GM19238 (cell line): ENCODE data around the gene RBMS3.

Source experiments
- DNase-seq: peaks from one replicate; pipeline ENCODE4 v3.0.0; 2011; ENCODE audit warnings: low spot score; ENCODE audit not compliant: insufficient read length

Gene RBMS3

DNA sequence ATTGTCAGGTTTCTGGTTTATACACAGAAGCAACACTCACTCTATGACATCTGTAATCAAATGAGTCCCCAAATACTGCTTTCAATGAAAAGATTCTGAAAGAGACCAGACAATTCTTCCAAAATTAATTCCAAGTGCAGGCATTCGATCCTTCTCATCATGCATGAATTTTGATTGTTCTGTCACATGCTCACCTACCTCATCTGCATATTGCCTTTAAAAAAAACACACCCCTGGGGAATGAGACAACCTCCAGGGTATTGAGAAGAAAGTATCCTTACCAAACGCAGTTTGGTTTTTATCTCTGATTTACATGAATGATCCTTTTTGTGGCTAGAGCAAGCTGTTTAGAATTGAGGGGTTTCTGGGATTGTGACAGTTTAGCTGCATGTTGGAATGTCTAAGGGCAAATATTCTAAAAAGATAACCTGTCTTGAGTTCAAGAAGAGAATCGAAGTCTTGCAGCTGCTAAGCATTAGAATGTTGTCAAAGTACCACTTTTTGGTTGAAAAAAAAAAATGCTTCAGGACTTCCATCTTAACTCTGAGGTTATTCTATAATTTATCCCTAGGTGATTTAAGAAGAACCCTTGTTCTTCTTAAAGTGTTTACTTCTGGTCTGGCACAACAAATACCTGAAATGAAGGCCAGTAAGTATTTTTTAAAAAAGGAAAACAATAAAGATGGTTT, 653.1 kb downstream of the RBMS3 start:
- DNase-seq: no peak

- DNase-seq: no peak
Observed at GRCh38 chr3:29934751-29935150, 653.9 kb downstream of the RBMS3 start.

GRCh38 chr3:29936054-29936453, 655.2 kb downstream of the RBMS3 start:
- no peak for DNase-seq

DNA sequence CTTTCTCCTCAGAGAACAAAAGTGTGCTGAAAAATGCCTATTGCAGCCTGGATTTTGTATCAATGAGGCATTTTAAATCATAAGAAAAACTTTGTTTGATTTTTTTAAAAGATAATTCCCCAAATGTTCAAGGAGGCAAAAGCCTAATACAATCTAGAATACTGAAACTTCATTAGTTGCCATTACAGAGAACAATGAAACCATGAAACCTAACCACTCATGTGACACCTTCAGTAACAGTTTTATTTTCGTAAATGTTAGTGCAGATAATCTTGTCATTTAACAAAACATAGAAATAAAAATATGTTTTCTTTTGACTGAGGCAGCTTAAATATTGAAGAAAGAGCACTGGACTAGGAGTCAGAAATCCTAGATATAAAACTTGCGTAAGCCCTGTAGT, 655.9 kb downstream of the RBMS3 start:
- no peak for DNase-seq

DNA sequence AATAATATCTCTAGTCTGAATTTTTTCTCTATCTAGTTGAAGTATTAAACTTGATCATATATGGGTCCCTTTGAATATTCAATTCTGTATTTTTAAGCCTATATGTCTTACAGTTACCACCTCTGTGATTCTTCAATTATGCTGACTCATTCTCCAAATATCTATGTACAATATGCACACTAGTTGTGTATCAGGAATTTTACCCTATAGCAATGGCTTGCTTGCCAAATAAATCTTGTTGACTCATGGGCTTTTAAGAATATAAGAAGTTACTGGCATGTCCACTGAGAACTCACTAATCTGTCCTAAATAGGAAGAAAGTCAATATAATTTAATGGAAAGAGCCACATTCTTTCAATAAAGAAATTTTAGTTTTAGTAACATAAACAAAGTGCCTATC, 656.3 kb downstream of the RBMS3 start:
- DNase-seq: no peak

DNA sequence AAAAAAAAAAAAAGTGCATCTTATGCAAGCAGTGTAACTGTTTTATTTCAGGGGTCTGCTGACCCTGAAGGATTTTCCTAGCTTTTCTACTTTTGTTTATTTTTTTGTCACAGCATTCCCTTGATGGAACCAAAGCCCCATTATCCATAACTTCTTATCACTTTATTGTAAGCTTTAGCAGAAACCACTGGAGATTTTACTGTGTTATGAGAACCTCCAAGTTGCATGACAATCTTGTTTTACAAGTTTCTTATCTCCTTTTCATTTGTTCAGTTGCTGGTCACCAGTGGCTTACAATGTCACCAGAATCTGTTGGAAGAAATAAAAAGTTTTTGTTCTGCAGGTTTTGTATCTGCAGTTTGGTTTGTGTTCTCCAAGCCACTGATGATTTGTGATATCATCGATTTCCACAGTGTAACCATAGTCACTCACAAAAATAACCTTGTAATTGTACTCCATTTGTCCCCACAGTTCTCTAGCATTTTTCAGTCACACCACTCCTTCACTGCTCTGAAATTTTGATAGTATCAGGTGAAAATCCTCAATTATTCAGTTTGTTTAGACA, 660.0 kb downstream of the RBMS3 start:
- no peak for DNase-seq

DNA sequence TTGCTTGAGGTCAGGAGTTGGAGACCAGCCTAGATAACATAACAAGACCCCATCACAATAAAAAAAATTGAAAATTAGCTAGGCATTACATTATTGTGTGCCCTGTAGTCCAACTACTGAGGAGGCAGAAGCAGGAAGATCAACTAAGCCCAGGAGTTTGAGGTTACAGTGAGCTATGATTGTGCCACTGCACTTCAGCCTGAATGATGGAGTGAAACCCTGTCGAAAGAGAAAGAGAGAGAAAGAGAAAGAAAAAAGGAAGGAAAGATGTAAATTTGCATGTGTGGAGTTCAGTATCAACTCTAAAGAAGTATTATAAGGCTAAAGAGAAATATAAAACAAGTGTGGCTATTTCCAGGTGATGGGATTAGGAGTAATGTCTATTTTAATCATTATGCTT, 661.4 kb downstream of the RBMS3 start:
- DNase-seq: no peak

DNA sequence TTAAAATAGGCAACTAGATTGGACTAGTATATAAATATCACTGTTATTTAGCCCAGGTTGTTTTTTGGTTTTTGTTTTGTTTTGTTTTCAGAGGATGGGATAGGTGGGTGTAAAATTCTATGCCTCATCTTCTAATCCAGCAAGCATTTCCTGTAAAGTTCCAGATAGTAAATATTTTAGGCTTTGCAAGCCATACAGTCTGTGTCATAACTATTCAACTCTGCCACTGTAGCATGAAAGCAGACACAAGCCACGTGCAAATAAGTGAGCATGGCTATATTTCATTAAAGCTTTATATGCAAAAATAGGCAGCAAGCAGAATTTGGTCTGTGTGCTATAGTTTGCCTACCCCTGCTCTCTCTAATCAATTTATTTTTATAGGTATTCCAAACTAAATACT, 668.3 kb downstream of the RBMS3 start:
- DNase-seq: no peak

DNA sequence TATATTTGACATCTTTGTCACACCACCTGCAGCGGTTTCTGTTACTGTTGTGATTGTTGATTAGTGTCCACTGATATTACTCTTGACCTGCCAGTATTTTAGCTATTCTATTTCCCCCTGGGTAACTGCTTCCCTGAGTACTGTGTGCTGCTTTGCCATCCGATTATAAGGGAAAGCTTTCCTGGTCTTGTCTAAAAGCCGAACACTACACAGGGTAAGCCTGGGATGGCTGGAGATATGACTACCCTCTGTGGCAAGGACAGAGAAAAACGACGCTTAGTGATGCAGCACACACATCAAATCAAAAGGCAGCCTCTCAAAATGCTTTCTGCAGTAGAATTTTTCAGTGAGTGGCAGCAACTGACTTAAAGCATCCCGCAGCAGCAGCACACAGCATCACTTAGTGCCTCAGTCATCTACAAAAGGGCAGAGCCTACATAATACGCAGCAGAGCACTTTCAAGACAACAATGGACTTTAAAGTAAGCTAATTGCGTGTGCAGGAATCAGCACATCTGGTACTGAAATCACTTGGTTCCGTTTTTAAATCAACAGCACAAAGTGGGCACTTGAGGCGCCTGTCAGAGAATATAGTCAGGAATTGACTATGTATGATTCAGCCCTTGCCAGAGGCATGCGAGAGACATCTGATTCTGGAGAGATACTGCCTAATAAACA, 669.2 kb downstream of the RBMS3 start:
- no peak for DNase-seq

DNA sequence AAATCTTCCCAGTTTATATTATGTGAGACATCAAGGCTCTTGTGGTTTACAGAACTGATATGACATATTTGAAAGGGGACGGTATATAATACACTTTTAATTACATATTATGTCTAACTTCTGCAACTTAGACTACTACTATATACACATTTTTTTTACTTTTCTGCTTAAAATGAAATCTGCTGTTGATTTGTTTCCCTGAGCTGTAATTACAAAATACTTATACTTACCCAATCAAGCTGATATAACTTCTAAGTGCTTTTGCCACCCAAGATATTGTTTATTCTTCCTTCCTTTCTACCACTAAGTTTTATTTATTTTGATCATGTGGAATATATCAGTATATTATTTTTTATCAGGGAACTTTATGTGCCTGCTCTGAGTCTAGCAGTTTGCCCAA, 671.6 kb downstream of the RBMS3 start:
- no peak for DNase-seq

- DNase-seq: no peak
Observed at GRCh38 chr3:29955413-29955812, 674.5 kb downstream of the RBMS3 start.

DNA sequence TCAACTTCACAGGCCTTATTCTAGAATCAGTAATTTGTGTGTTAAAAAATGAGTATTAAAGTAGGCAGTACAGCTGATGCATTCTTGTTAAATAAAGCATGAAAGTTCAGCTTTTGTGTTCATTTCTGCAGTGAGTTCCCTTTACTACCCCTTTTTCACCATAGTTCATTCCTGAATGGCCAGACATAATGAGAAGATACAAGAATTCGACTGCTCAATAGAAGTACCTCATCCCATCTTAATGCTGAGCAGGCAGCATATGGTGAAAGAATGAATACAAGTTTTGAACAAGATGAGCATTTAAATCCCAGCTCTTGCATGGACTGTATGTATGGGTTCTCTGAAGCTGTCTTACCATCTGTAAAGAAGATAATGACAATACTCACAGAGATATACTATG, 677.9 kb downstream of the RBMS3 start:
- DNase-seq: no peak

- DNase-seq: no peak
Observed at GRCh38 chr3:29971895-29972294, 691.0 kb downstream of the RBMS3 start.

DNA sequence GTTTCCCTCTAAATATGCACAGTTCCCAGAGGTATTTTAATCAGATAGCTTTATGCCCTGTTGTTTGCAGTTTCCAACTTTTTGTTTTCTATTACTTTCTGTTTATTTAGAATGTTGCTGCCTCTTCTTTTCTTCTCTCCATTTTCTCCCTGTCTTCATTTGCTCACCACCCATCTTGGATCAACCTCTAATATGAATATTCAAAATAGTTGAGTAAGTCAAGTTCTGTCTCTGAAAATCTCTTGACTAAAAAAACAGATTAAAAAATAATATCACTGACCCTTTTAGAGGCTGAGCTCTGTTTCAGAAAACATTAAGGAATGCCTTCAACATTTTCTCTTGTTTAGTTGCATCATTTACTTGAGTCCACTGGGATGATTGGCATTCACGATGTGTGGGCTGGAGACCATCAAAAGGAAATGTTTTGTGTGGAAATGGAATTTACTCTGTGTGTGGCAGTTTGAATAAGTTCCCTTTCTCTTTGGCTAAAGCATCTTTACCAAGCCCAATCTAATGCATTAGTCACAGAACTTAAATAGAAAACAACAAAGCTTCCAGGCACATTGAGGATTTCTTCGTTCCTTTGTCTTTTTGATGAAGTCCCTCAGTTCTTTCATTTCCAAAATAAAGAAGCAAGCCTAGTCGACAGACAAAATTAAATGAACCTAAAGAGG, 691.6 kb downstream of the RBMS3 start:
- DNase-seq: no peak

- DNase-seq: no peak
Observed at GRCh38 chr3:29973763-29974162, 692.9 kb downstream of the RBMS3 start.

- no peak for DNase-seq
Observed at GRCh38 chr3:29976871-29977270, 696.0 kb downstream of the RBMS3 start.

- DNase-seq: no peak
Observed at GRCh38 chr3:29977360-29977759, 696.5 kb downstream of the RBMS3 start.

GRCh38 chr3:29978036-29978435, 697.2 kb downstream of the RBMS3 start:
- no peak for DNase-seq

DNA sequence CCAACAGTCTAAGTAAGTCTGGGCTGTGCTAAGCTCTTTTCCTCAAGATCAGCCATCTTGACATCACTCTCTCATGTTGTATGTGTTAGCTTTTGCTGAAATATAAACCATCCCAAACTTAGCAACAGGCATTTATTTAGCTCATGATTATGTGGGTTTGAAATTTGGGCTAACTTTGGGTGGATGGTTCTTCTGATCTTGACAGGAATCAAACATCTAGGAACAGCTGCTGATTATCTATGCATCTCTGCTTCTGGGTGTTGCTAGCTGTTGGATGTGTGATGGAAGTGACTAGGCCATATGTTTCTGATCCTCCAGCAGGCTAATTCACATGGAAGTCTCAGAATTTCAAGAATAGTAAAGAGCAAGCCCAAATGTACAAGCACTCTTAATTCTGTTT, 710.3 kb downstream of the RBMS3 start:
- DNase-seq: no peak

GRCh38 chr3:30002797-30003196, 721.9 kb downstream of the RBMS3 start:
- no peak for DNase-seq

DNA sequence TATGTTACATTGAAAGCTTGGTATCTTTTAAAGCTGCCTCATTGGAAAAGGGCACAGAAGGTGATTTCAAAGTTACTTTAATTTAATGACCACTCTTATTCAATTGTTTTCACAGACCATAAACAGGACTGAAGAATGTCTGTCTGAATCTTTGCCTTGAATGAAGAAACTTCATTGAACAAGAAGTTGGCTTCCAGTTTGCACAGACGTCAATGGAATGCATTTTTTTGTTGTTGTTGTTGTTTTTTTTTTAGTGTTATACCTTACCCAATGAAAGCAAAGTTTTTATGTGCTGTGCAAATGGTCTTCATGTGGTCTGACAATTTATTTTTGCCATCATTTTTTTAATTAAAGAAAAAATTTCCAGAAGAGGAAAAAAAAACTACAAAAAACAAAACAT, 722.9 kb downstream of the RBMS3 start:
- DNase-seq: no peak

- DNase-seq: no peak
Observed at GRCh38 chr3:30004481-30004880, 723.6 kb downstream of the RBMS3 start.
